SK-N-SH (cell line): ENCODE results near the gene BCR. TPM values are rescaled to one million over a fixed set of nuclear protein-coding genes. Genes with fewer than 3 reads are reported as not detected.

Source experiments
- CTCF ChIA-PET: fragments of 300-600, 350-600 bp; formaldehyde crosslinking; extraction: SDS; loops from one replicate; lab custom pipeline; 2021; lab: Yijun Ruan, JAX
- POLR2A ChIA-PET: fragments of 350-600 bp; sonication (Branson Sonifier 250); formaldehyde crosslinking; extraction: SDS; loops from one replicate; lab custom pipeline; 2020; ENCODE audit warnings: antibody characterized with exemption, inconsistent platforms; lab: Yijun Ruan, JAX
- DNase-seq: peaks from one replicate; pipeline ENCODE4 v3.0.0; 2012
- H2AFZ ChIP-seq: fragments of 200-600 bp; sonication (generic); 2 replicates; pipeline ENCODE4 v1.8.1; 2016; ENCODE audit warnings: antibody characterized with exemption, mild to moderate bottlenecking, low read depth
- H3F3A ChIP-seq: fragments of 200-600 bp; sonication (generic); replicated peaks from 2 replicates; pipeline ENCODE3; 2016; ENCODE audit warnings: antibody characterized with exemption, mild to moderate bottlenecking; ENCODE audit not compliant: insufficient read depth
- H3K27ac ChIP-seq, 2 experiments: fragments of 200-500 bp in 1 of 2; fragments of 200-600 bp in 1 of 2; sonication (Bioruptor generic) in 1 of 2; sonication (generic), shearing (Covaris generic) in 1 of 2; 2 replicates each; pipeline versions ENCODE4 v1.5.1 to v1.6.1; 2014 to 2016; ENCODE audit warnings: low read depth in 2 of 2, inconsistent platforms in 1 of 2, low read length in 1 of 2, mild to moderate bottlenecking in 1 of 2, mixed read lengths in 1 of 2
- H3K27me3 ChIP-seq: fragments of 200-600 bp; sonication (generic), shearing (Covaris generic); 2 replicates; pipeline ENCODE4 v1.6.1; 2016; ENCODE audit warnings: mixed run types; ENCODE audit not compliant: insufficient read depth
- H3K36me3 ChIP-seq, 2 experiments: fragments of 200-500 bp in 1 of 2; fragments of 200-600 bp in 1 of 2; sonication (Bioruptor generic) in 1 of 2; sonication (generic) in 1 of 2; replicated peaks in 1 of 2; 2 replicates each; pipeline versions ENCODE3 to v1.5.1; 2014 to 2016; ENCODE audit warnings: low read length in 1 of 2, mild to moderate bottlenecking in 1 of 2; ENCODE audit not compliant: insufficient read depth in 2 of 2, control insufficient read depth in 1 of 2
- H3K4me1 ChIP-seq, 2 experiments: fragments of 200-500 bp in 1 of 2; fragments of 200-600 bp in 1 of 2; sonication (Bioruptor generic) in 1 of 2; sonication (generic), shearing (Covaris generic) in 1 of 2; 2 replicates each; pipeline versions ENCODE4 v1.5.1 to v1.6.1; 2014 to 2016; ENCODE audit warnings: low read depth in 1 of 2, low read length in 1 of 2, mixed run types in 1 of 2; ENCODE audit not compliant: insufficient read depth in 2 of 2, control insufficient read depth in 1 of 2
- H3K4me2 ChIP-seq: fragments of 200-600 bp; sonication (generic), shearing (Covaris generic); 2 replicates; pipeline ENCODE4 v1.6.1; 2017; ENCODE audit warnings: mixed run types
- H3K4me3 ChIP-seq, 2 experiments: fragments of 200-500 bp in 1 of 2; fragments of 200-600 bp in 1 of 2; sonication (Bioruptor generic) in 1 of 2; sonication (generic), shearing (Covaris generic) in 1 of 2; 2 replicates each; pipeline versions ENCODE4 v1.5.1 to v1.8.1; 2014 to 2016; ENCODE audit warnings: low read depth in 2 of 2, inconsistent platforms in 1 of 2, low read length in 1 of 2, mild to moderate bottlenecking in 1 of 2, mixed read lengths in 1 of 2, moderate library complexity in 1 of 2
- H3K79me2 ChIP-seq: fragments of 200-600 bp; sonication (generic); 2 replicates; pipeline ENCODE4 v1.8.1; 2017; ENCODE audit warnings: mild to moderate bottlenecking; ENCODE audit not compliant: insufficient read depth
- H3K9ac ChIP-seq: fragments of 200-600 bp; sonication (generic); 2 replicates; pipeline ENCODE4 v1.6.1; 2017; ENCODE audit warnings: mixed run types
- H3K9me2 ChIP-seq: fragments of 200-600 bp; sonication (generic); 2 replicates; pipeline ENCODE4 v1.6.1; 2017; ENCODE audit warnings: mixed run types
- H3K9me3 ChIP-seq: fragments of 200-600 bp; sonication (generic); 2 replicates; pipeline ENCODE4 v1.6.1; 2017; ENCODE audit warnings: mixed run types, mild to moderate bottlenecking, moderate library complexity
- H4K20me1 ChIP-seq: fragments of 200-600 bp; sonication (generic); 2 replicates; pipeline ENCODE4 v1.6.1; 2017; ENCODE audit warnings: mild to moderate bottlenecking, mixed run types; ENCODE audit not compliant: insufficient read depth
- ELF1 ChIP-seq: IDR thresholded peaks from 2 replicates; pipeline ENCODE4 v1.4.0; 2012
- EP300 ChIP-seq, 2 experiments: IDR thresholded peaks; 2 replicates each; pipeline versions ENCODE4 v1.4.0 to v1.6.1; 2012; ENCODE audit warnings: borderline replicate concordance in 1 of 2, low read depth in 1 of 2, low read length in 1 of 2
- EZH2phosphoT487 ChIP-seq: fragments of 200-600 bp; sonication (generic); IDR thresholded peaks from 2 replicates; pipeline ENCODE4 v1.6.1; 2017; ENCODE audit warnings: low read depth, mixed run types, mild to moderate bottlenecking, antibody characterized with exemption, moderate library complexity, borderline replicate concordance
- FOXM1 ChIP-seq: IDR thresholded peaks from 2 replicates; pipeline ENCODE4 v1.4.0; 2012; ENCODE audit warnings: low read depth, mild to moderate bottlenecking
- GABPA ChIP-seq: IDR thresholded peaks from 2 replicates; pipeline ENCODE4 v1.4.0; 2012; ENCODE audit warnings: low read depth, mild to moderate bottlenecking
- IRF3 ChIP-seq: fragments of 150-350 bp; IDR thresholded peaks from 2 replicates; pipeline ENCODE4 v1.6.1; 2016; ENCODE audit warnings: mild to moderate bottlenecking, low read depth, low read length
- JUND ChIP-seq: IDR thresholded peaks from 2 replicates; pipeline ENCODE4 v1.4.0; 2012
- MXI1 ChIP-seq: IDR thresholded peaks from 2 replicates; pipeline ENCODE4 v1.6.1; 2012; ENCODE audit warnings: mild to moderate bottlenecking, low read depth, low read length, improper control_type of control experiment
- PBX3 ChIP-seq: IDR thresholded peaks from 2 replicates; pipeline ENCODE4; 2012
- POLR2AphosphoS5 ChIP-seq: IDR thresholded peaks from 2 replicates; pipeline ENCODE4 v1.6.1; 2012; ENCODE audit warnings: low read depth, low read length
- REST ChIP-seq: IDR thresholded peaks from 2 replicates; pipeline ENCODE4 v1.6.1; 2012; ENCODE audit warnings: mild to moderate bottlenecking, low read depth, low read length, moderate library complexity
- RFX5 ChIP-seq: IDR thresholded peaks from 2 replicates; pipeline ENCODE4 v1.6.1; 2012; ENCODE audit warnings: mild to moderate bottlenecking, improper control_type of control experiment, low read length
- RXRA ChIP-seq: IDR thresholded peaks from 2 replicates; pipeline ENCODE4 v1.4.0; 2012; ENCODE audit warnings: low read depth, mild to moderate bottlenecking, borderline replicate concordance
- TCF12 ChIP-seq: IDR thresholded peaks from 2 replicates; pipeline ENCODE4 v1.4.0; 2012
- WGBS: methylation state at CpG from one replicate; pipeline ENCODE4 v1.1.6; 2017; ENCODE audit warnings: low lambda C conversion rate; 5-methylcytosine and 5-hydroxymethylcytosine counted together
- polyA plus RNA-seq, 3 experiments: library from polyadenylated mRNA; depleted of rRNA; stranded (reverse); fragments of >200 nt; gene quantifications; 2 replicates each; pipeline ENCODE4 v1.2.3, GENCODE V29; 2012
- TF ChIP-seq, protein P1 (sequence below): IDR thresholded peaks from 2 replicates; pipeline ENCODE4 v1.4.0; 2012; ENCODE audit warnings: low read depth, borderline replicate concordance

Gene BCR
- polyA plus RNA-seq, 1 of the 3 experiments (the other 2 are of a cell fraction) = 50.9 TPM

- ChIA-PET POLR2A (no interaction called here), CTCF (interaction anchor here (1.2 to 3.3 kb wide), 6 partner anchors 24 to 355 kb away, joined by 3 to 33 read pairs (median 4); no protein-coding TSS in a partner anchor)
- Histone ChIP-seq H2AFZ (no peak overlapping the region), H3K9me2 (no peaks in the 10 kb centered on the region), H3K4me1 (no peaks in the 10 kb centered on the region; a peak in 1 of 4 replicates), H3K79me2 (no peaks in the 10 kb centered on the region), H3K27ac (no peak overlapping the region), H3K4me2 (no peak overlapping the region), H3K9ac (no peak overlapping the region), H3F3A (no peaks in the 10 kb centered on the region), H3K9me3 (no peaks in the 10 kb centered on the region), H3K4me3 (no peak overlapping the region), H3K27me3 (no peaks in the 10 kb centered on the region), H3K36me3 (peaks cover 0 to 4% of the 10 kb centered on the region in 2 experiments), H4K20me1 (no peaks in the 10 kb centered on the region)
- DNase-seq = peak; percentile 9
- WGBS = 80% methylated on average over 7 of the region's 14 CpGs
- TF ChIP-seq TCF12 = no peak
- no peak for TF ChIP-seq REST
- TF ChIP-seq MXI1 = no peak
- TF ChIP-seq JUND = no peak
- TF ChIP-seq EZH2phosphoT487 = no peak
- TF ChIP-seq GABPA = no peak
- no peak for TF ChIP-seq EP300 (IDR thresholded peaks at IDR 0.05; ENCODE audit: borderline replicate concordance in 1 of 2, low read depth in 1 of 2, low read length in 1 of 2)
- TF ChIP-seq FOXM1 = no peak
- TF ChIP-seq POLR2AphosphoS5 = no peak
- TF ChIP-seq PBX3 = no peak
- TF ChIP-seq RFX5 = no peak
- no peak for TF ChIP-seq RXRA
- TF ChIP-seq, protein P1, sequence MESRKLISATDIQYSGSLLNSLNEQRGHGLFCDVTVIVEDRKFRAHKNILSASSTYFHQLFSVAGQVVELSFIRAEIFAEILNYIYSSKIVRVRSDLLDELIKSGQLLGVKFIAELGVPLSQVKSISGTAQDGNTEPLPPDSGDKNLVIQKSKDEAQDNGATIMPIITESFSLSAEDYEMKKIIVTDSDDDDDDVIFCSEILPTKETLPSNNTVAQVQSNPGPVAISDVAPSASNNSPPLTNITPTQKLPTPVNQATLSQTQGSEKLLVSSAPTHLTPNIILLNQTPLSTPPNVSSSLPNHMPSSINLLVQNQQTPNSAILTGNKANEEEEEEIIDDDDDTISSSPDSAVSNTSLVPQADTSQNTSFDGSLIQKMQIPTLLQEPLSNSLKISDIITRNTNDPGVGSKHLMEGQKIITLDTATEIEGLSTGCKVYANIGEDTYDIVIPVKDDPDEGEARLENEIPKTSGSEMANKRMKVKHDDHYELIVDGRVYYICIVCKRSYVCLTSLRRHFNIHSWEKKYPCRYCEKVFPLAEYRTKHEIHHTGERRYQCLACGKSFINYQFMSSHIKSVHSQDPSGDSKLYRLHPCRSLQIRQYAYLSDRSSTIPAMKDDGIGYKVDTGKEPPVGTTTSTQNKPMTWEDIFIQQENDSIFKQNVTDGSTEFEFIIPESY = no peak
- no peak for TF ChIP-seq ELF1
- TF ChIP-seq IRF3 = no peak
Observed at GRCh38 chr22:23313791-23314567, 133.7 kb downstream of the BCR start.
